HG02943 (cell line): ENCODE data around the gene ZNF426.

Source experiments
- ATAC-seq: cut with Tn5 transposase; IDR thresholded peaks from one replicate; pipeline ENCODE4 v1.9.1; 2021; ENCODE audit warnings: mild to moderate bottlenecking, low read depth, moderate library complexity; ENCODE audit not compliant: unreplicated experiment

Gene ZNF426

GRCh38 chr19:9498183-9498902 is 40.1 kb downstream of the ZNF426 start, which contains the start of gene ZNF560:
Gene ZNF560 (minus strand): TSS chr19:9498616. CDS start chr19:9475313, 23,303 bp downstream.
- no peak for ATAC-seq

- no peak for ATAC-seq
Observed at GRCh38 chr19:9494096-9494495, 44.3 kb downstream of the ZNF426 start.

GRCh38 chr19:9487016-9487415 is 51.4 kb downstream of the ZNF426 start:
- ATAC-seq: no peak

GRCh38 chr19:9485140-9485539 is 53.3 kb downstream of the ZNF426 start:
- no peak for ATAC-seq

GRCh38 chr19:9474975-9475374 is 63.5 kb downstream of the ZNF426 start:
- ATAC-seq: no peak
